OCI-LY7 (cell line): ENCODE results near the gene NCAN.

Experiments
- EZH2phosphoT487 ChIP-seq: fragments of 200-600 bp; sonication (generic); IDR thresholded peaks from 2 replicates; pipeline ENCODE4 v1.6.1; 2018; ENCODE audit warnings: low read depth, borderline replicate concordance, mild to moderate bottlenecking, mixed run types, antibody characterized with exemption, low read length, moderate library complexity, mixed read lengths
- TF ChIP-seq, protein P1 (sequence below): fragments of 200-600 bp; sonication (generic); conservative IDR thresholded peaks from 2 replicates; pipeline ENCODE4 v1.5.1; 2014; ENCODE audit warnings: mild to moderate bottlenecking, antibody characterized with exemption, low read length, moderate library complexity, mixed read lengths

- TF ChIP-seq, protein P1, sequence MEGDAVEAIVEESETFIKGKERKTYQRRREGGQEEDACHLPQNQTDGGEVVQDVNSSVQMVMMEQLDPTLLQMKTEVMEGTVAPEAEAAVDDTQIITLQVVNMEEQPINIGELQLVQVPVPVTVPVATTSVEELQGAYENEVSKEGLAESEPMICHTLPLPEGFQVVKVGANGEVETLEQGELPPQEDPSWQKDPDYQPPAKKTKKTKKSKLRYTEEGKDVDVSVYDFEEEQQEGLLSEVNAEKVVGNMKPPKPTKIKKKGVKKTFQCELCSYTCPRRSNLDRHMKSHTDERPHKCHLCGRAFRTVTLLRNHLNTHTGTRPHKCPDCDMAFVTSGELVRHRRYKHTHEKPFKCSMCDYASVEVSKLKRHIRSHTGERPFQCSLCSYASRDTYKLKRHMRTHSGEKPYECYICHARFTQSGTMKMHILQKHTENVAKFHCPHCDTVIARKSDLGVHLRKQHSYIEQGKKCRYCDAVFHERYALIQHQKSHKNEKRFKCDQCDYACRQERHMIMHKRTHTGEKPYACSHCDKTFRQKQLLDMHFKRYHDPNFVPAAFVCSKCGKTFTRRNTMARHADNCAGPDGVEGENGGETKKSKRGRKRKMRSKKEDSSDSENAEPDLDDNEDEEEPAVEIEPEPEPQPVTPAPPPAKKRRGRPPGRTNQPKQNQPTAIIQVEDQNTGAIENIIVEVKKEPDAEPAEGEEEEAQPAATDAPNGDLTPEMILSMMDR = no peak
- TF ChIP-seq EZH2phosphoT487 = no peak
Measured at GRCh38 chr19:19218911-19219310, 7.2 kb downstream of the NCAN start.
